SK-N-MC (cell line): ENCODE results near the gene ZNF142.

Experiments used
- EZH2 ChIP-seq: fragments of 200-600 bp; sonication (generic); IDR thresholded peaks from one replicate; pipeline ENCODE4 v1.6.1; 2017; ENCODE audit warnings: antibody characterized with exemption
- FOXP2 ChIP-seq: optimal IDR thresholded peaks from 2 replicates; pipeline ENCODE3; 2011; ENCODE audit warnings: mild to moderate bottlenecking, moderate library complexity; ENCODE audit not compliant: insufficient read depth; ENCODE audit errors: extremely low read length, control extremely low read depth

DNA sequence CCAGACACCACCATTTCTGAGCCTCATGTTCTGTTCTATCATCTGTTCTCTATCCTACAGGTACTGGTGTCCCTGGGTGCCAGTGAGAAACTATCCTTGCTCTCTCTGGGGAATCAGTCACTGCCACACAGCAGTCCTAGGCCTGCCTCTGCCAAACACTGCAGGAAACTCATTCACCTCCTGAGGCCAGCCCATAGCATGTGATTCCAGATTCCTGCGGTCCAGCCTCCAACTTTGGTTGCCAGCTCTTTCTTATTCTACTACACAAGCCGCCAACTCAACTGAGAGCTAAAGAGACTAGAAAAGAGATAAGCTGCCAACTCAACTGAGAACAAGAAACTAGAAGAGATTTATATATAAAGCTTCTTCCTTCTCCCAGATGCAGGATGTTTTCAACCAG is 42.4 kb upstream of the ZNF142 start:
- TF ChIP-seq FOXP2, result no peak
- TF ChIP-seq EZH2, result no peak
